Peyer's patch (tissue), 4 donors: ENCODE measurements around the gene CD74.

Experiments
- POLR2A ChIP-seq, 2 donors: fragments of 450-650 bp; IDR thresholded peaks; one replicate each; pipeline ENCODE4 v1.5.1; 2017; ENCODE audit warnings: antibody characterized with exemption in 2 of 2, mild to moderate bottlenecking in 2 of 2, moderate library complexity in 2 of 2
- TF ChIP-seq, protein P1 (sequence below), 6 experiments: fragments of 450-650 bp in 4 of 6; fragments of 200-600 bp in 2 of 6; sonication (generic) in 1 of 6; IDR thresholded peaks; one replicate each; pipeline ENCODE4 v1.5.1; 2017 to 2019; ENCODE audit warnings: antibody characterized with exemption in 6 of 6, mild to moderate bottlenecking in 3 of 6, moderate library complexity in 1 of 6

GRCh38 chr5:150431048-150431447 is 18.3 kb upstream of the CD74 start:
- TF ChIP-seq, protein P1, sequence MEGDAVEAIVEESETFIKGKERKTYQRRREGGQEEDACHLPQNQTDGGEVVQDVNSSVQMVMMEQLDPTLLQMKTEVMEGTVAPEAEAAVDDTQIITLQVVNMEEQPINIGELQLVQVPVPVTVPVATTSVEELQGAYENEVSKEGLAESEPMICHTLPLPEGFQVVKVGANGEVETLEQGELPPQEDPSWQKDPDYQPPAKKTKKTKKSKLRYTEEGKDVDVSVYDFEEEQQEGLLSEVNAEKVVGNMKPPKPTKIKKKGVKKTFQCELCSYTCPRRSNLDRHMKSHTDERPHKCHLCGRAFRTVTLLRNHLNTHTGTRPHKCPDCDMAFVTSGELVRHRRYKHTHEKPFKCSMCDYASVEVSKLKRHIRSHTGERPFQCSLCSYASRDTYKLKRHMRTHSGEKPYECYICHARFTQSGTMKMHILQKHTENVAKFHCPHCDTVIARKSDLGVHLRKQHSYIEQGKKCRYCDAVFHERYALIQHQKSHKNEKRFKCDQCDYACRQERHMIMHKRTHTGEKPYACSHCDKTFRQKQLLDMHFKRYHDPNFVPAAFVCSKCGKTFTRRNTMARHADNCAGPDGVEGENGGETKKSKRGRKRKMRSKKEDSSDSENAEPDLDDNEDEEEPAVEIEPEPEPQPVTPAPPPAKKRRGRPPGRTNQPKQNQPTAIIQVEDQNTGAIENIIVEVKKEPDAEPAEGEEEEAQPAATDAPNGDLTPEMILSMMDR (IDR thresholded peaks at IDR 0.05) = no peak
- no peak for TF ChIP-seq POLR2A (IDR thresholded peaks at IDR 0.05)
